ENCODE data around the gene ZNF496.

ZNF496 gene

GRCh38 chr1:247303216-247303615 is 28.5 kb downstream of the ZNF496 start:
- TF ChIP-seq SIN3A (IDR thresholded peaks at IDR 0.05; ENCODE audit: borderline replicate concordance, insufficient read depth, low read length) (no peak), FOXP2 (optimal IDR thresholded peaks at IDR 0.05; ENCODE audit: borderline replicate concordance, extremely low read depth, extremely low read length, insufficient read depth) (no peak), POLR2AphosphoS5 (IDR thresholded peaks at IDR 0.05; ENCODE audit: low read depth, low read length) (no peak), TAF1 (IDR thresholded peaks at IDR 0.05; ENCODE audit: borderline replicate concordance, insufficient read depth, low read length) (no peak)
- TF ChIP-seq, protein P1, sequence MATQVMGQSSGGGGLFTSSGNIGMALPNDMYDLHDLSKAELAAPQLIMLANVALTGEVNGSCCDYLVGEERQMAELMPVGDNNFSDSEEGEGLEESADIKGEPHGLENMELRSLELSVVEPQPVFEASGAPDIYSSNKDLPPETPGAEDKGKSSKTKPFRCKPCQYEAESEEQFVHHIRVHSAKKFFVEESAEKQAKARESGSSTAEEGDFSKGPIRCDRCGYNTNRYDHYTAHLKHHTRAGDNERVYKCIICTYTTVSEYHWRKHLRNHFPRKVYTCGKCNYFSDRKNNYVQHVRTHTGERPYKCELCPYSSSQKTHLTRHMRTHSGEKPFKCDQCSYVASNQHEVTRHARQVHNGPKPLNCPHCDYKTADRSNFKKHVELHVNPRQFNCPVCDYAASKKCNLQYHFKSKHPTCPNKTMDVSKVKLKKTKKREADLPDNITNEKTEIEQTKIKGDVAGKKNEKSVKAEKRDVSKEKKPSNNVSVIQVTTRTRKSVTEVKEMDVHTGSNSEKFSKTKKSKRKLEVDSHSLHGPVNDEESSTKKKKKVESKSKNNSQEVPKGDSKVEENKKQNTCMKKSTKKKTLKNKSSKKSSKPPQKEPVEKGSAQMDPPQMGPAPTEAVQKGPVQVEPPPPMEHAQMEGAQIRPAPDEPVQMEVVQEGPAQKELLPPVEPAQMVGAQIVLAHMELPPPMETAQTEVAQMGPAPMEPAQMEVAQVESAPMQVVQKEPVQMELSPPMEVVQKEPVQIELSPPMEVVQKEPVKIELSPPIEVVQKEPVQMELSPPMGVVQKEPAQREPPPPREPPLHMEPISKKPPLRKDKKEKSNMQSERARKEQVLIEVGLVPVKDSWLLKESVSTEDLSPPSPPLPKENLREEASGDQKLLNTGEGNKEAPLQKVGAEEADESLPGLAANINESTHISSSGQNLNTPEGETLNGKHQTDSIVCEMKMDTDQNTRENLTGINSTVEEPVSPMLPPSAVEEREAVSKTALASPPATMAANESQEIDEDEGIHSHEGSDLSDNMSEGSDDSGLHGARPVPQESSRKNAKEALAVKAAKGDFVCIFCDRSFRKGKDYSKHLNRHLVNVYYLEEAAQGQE (IDR thresholded peaks at IDR 0.05; ENCODE audit: insufficient read depth in 1 of 2, low read depth in 2 of 2, low read length in 2 of 2): no peak

DNA sequence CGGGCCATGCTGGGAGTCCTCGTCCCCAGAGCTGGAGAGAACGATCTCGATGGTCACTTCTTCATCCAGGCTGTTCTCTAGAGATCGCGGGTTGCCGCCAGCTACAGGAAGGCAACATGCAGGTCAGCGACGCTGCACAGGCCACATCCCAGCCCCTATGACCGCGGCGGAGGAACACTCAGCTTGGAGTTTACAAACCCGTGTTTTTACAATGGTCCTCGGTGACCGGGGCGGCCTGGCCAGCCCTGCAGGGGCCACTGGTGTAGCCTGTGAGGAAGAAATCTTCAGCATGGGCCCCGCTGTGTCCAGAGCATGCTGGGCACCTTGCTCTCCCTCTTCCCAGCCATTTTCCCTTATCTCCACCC is 30.5 kb downstream of the ZNF496 start:
- TF ChIP-seq, protein P1 (IDR thresholded peaks at IDR 0.05; ENCODE audit: insufficient read depth in 1 of 2, low read depth in 2 of 2, low read length in 2 of 2): no peak
- no peak for TF ChIP-seq FOXP2 (optimal IDR thresholded peaks at IDR 0.05; ENCODE audit: borderline replicate concordance, extremely low read depth, extremely low read length, insufficient read depth)
- no peak for TF ChIP-seq SIN3A (IDR thresholded peaks at IDR 0.05; ENCODE audit: borderline replicate concordance, insufficient read depth, low read length)

DNA sequence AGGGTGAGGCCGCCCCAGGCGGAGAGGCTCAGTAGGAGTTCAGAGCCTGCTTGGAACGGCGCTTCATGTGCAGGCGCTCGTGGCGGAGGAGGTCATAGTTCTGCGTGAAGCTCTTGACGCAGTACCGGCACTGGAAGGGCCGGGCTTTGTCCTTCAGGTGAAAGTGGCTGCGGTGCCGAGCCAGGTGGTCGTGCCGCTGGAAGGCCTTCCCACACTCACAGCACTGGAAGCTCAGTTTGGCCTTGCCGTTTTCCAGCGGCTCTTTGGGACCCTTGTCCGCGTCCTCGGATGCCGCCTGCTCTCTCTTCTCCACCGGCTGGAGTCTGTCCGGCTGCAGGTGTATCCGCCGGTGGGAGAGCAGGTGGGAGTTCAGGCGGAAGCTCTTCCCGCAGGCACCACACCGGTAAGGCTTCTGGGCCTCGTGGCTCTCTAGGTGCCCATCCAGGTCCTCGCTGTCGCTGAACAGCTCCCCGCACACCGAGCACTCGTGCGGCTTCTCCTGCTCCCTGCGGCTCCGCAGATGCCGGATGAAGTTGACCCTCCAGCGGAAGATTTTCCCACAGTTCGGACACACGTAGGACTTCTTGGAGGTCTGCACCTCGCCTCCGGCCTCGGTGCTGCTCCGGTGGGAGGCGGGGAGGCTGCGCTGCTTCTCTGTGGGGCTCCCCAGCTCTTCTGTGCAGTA is 31.0 kb downstream of the ZNF496 start:
- TF ChIP-seq POLR2AphosphoS5 (IDR thresholded peaks at IDR 0.05; ENCODE audit: low read depth, low read length) (no peak), SIN3A (IDR thresholded peaks at IDR 0.05; ENCODE audit: borderline replicate concordance, insufficient read depth, low read length) (no peak), TAF1 (IDR thresholded peaks at IDR 0.05; ENCODE audit: borderline replicate concordance, insufficient read depth, low read length) (no peak), FOXP2 (optimal IDR thresholded peaks at IDR 0.05; ENCODE audit: borderline replicate concordance, extremely low read depth, extremely low read length, insufficient read depth) (no peak)
- TF ChIP-seq, protein P1 (IDR thresholded peaks at IDR 0.05; ENCODE audit: insufficient read depth in 1 of 2, low read depth in 2 of 2, low read length in 2 of 2): no peak

DNA sequence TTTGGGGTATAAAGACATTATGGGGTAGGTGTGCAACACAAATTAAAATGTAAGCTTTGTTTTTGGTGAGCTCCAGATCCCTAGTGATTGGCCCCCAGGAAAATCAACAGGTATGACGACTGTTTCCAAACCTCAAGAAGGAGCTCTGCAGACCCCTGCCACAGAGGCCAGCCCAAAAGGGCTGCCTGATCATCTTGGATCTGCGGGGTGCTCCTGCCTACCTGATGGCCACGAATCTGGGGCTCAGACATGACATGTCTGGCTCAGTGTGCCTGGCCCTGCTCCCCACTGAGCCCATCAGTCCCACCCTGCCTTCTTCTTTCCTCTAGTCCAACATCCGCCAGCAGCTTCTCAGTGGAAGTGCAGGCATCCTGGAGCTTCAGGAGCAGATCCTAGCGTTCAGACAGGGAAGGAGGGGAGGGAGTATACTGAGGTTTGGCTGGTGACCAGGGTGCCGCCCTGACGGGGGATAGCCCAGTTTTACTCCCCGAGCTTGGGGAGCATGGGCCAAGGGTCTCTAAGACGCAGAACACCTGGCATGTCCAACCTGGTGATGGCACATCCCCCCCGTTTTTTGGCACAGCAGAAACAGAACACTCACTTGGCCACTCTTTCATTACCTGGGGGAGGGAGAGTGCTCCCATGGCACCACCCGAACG is 31.8 kb downstream of the ZNF496 start:
- no peak for TF ChIP-seq POLR2AphosphoS5 (IDR thresholded peaks at IDR 0.05; ENCODE audit: low read depth, low read length)
- TF ChIP-seq SIN3A (IDR thresholded peaks at IDR 0.05; ENCODE audit: borderline replicate concordance, insufficient read depth, low read length): no peak
- TF ChIP-seq TAF1 (IDR thresholded peaks at IDR 0.05; ENCODE audit: borderline replicate concordance, insufficient read depth, low read length): no peak
- no peak for TF ChIP-seq FOXP2 (optimal IDR thresholded peaks at IDR 0.05; ENCODE audit: borderline replicate concordance, extremely low read depth, extremely low read length, insufficient read depth)
- TF ChIP-seq, protein P1 (IDR thresholded peaks at IDR 0.05; ENCODE audit: insufficient read depth in 1 of 2, low read depth in 2 of 2, low read length in 2 of 2): no peak
